Muscle layer of duodenum (tissue), 2 donors: ENCODE data around the gene A4GALT.

Experiments used
- H3K27ac ChIP-seq: one replicate; pipeline ENCODE4 v1.7.0; 2013; ENCODE audit warnings: mild to moderate bottlenecking, low read length
- H3K27me3 ChIP-seq: one replicate; pipeline ENCODE4 v1.7.0; 2013; ENCODE audit warnings: low read depth, mild to moderate bottlenecking, control low read depth, low read length
- H3K36me3 ChIP-seq, 2 donors: one replicate each; pipeline ENCODE4 v1.7.0; 2013; ENCODE audit warnings: low read length in 2 of 2, control low read depth in 1 of 2, mild to moderate bottlenecking in 1 of 2; ENCODE audit not compliant: insufficient read depth in 2 of 2, control insufficient read depth in 1 of 2
- H3K4me1 ChIP-seq, 2 donors: one replicate each; pipeline ENCODE4 v1.7.0; 2013; ENCODE audit warnings: low read length in 2 of 2, mild to moderate bottlenecking in 2 of 2, control low read depth in 1 of 2, moderate library complexity in 1 of 2; ENCODE audit not compliant: insufficient read depth in 2 of 2, control insufficient read depth in 1 of 2
- H3K4me3 ChIP-seq, 2 donors: one replicate each; pipeline ENCODE4 v1.7.0; 2013; ENCODE audit warnings: low read length in 2 of 2, low read depth in 1 of 2, mild to moderate bottlenecking in 1 of 2
- H3K9me3 ChIP-seq, 2 donors: one replicate each; pipeline ENCODE4 v1.7.0; 2013; ENCODE audit warnings: low read length in 2 of 2, control low read depth in 1 of 2, mild to moderate bottlenecking in 1 of 2; ENCODE audit not compliant: control insufficient read depth in 1 of 2
- donor health status: healthy.

A4GALT gene

DNA sequence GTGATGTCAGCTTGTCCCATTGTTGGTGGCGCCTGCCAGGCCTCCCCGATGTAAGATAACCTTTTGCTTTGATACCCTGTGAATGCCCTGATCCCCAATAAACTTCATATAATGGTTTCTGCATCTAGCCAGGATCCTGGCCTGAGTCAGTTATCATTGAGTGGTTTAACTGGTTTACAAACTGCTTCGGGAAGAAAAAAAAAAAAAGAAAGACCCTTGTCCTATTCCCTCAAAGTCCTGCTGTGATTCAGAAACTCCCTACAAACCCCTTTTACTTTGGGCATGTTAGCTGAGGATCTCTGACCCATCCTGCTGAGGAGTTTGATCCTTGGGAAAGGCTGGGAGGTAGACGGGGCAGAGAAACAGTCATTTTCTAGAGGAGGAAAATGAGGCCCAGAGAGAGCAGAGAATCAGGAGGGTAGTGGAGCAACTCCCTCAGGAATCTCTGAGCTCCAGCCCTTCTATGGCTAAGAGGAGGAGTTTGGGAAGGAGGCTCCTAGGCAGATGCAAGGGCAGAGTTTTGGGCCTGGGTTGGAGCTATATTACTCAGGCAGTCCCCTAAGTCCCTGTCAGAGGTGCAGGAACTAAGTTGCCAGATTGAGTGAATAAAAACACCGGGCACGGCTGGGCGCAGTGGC, 66.1 kb downstream of the A4GALT start:
- no peaks in the 10 kb centered on the region for H3K9me3 ChIP-seq
- no peaks in the 10 kb centered on the region for H3K27me3 ChIP-seq
- H3K4me1 ChIP-seq = peaks cover 0 to 3% of the 10 kb centered on the region in 2 donors
- no peak overlapping the region for H3K4me3 ChIP-seq
- no peaks in the 10 kb centered on the region for H3K36me3 ChIP-seq
- H3K27ac ChIP-seq = no peak overlapping the region

DNA sequence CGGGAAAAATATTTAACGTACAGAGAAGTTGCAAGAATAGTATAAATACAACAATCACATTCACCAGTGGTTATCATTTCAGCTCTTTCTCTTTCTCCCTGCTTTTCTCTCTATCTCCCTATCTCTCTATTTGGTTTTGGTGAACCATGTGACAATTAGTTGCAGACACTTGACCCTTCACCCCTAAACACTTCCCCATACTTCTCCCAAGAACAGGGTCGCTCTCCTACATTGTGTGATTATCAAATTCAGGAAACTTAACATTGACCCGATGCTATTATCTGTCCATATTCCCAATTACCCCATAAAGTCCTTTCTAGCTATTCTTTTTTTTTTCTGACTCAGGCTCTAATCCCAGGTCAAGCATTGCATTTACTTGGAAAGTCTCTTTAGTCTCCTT, 66.7 kb downstream of the A4GALT start:
- Histone ChIP-seq H3K36me3 (no peaks in the 10 kb centered on the region), H3K4me3 (no peak overlapping the region), H3K9me3 (no peaks in the 10 kb centered on the region), H3K27ac (no peak overlapping the region), H3K4me1 (peaks cover 0 to 4% of the 10 kb centered on the region in 2 donors), H3K27me3 (no peaks in the 10 kb centered on the region)

DNA sequence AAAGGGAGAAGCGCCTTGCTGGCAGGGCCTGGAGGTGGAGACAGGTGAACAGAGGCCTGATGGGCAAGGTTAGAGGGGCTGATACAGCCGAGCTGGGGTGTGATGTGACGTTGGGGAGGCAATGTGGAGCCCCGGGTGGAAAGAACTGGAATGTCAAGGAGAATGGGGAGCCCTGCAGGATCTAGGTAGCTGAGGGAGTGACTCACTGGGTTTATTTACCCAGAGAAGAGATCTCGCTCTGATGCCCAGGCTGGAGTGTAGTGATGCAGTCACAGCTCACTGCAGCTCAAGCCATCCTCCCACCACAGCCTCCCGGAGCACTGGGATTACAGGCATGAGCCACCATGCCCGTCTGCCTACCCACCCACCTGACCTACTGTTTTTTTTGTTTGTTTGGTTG, 69.5 kb downstream of the A4GALT start:
- Histone ChIP-seq H3K27me3 (no peaks in the 10 kb centered on the region), H3K36me3 (no peaks in the 10 kb centered on the region), H3K27ac (no peak overlapping the region), H3K9me3 (no peaks in the 10 kb centered on the region), H3K4me3 (no peak overlapping the region), H3K4me1 (peaks cover 10 to 28% of the 10 kb centered on the region in 2 donors)

DNA sequence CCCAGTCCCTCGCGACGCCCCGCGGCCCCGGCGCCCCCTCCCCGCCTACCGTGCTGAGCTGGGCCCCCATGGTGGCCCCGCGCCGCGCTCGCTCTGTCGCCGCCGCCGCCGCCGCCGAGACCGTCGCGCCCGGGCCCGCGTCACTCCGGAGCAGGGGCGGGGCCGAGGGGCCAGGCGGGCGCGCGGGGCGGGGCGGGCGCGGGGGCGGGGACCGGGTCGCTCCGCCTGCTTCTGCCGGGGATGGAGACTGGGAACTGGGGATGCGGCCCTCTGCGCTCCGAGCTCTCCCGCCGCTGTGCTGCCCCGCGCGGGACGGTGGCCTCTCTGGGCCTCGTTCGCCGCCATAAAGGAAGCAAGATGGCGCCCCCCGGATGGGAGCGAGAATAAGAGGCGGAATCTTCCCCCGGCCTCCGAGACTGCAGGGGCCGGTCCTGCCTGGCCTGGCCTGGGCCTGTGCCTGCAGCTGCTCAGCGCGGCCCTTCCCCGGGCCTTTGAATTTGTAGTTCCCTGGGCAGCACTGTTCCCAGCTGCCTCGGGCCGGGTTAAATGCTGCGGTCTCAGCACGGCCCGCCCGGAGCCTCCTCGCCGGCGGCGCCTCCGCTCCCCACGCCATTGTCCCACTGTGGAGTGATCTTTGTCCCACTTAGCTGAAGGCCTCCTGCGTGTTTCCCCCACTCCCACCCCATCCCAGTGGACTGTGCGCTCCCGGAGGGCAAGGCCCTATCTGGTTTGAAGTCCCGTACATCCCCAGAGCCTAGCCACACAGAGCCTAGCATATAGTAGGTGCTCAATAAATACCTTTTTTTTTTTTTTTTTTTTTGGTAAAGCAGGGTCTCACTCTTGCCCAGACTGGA, 71.2 kb downstream of the A4GALT start, which contains the start of gene CYB5R3:
TSS of gene CYB5R3 (minus strand) at position 147 of the 854 bp plus-strand sequence. CDS start at position 70, 77 bp downstream.
- H3K4me1 ChIP-seq = peaks cover 26 to 45% of the 10 kb centered on the region in 2 donors

GRCh38 chr22:42648368-42649245, 72.1 kb downstream of the A4GALT start:
- Histone ChIP-seq H3K27ac (peak overlapping the region; percentile 91), H3K4me1 (peaks cover 35 to 53% of the 10 kb centered on the region in 2 donors), H3K36me3 (no peaks in the 10 kb centered on the region), H3K27me3 (no peaks in the 10 kb centered on the region), H3K9me3 (no peaks in the 10 kb centered on the region), H3K4me3 (peak overlapping the region; percentile 90 to 98)

More for the DNA sequence above, 71.2 kb downstream of the A4GALT start, which contains the start of gene CYB5R3:
- H3K9me3 ChIP-seq = no peaks in the 10 kb centered on the region
- no peaks in the 10 kb centered on the region for H3K27me3 ChIP-seq
- H3K36me3 ChIP-seq = no peaks in the 10 kb centered on the region
- peak within 1 kb of the TSS; percentile 90 to 98 for H3K4me3 ChIP-seq
- H3K27ac ChIP-seq = peak within 1 kb of the TSS; percentile 91

- Histone ChIP-seq H3K27me3 (no peaks in the 10 kb centered on the region), H3K9me3 (no peaks in the 10 kb centered on the region), H3K27ac (peak overlapping the region; percentile 91), H3K36me3 (no peaks in the 10 kb centered on the region), H3K4me3 (peak overlapping the region; percentile 90 to 98), H3K4me1 (peaks cover 36 to 57% of the 10 kb centered on the region in 2 donors)
These were observed 72.7 kb downstream of the A4GALT start for GRCh38 chr22:42648017-42648367.

DNA sequence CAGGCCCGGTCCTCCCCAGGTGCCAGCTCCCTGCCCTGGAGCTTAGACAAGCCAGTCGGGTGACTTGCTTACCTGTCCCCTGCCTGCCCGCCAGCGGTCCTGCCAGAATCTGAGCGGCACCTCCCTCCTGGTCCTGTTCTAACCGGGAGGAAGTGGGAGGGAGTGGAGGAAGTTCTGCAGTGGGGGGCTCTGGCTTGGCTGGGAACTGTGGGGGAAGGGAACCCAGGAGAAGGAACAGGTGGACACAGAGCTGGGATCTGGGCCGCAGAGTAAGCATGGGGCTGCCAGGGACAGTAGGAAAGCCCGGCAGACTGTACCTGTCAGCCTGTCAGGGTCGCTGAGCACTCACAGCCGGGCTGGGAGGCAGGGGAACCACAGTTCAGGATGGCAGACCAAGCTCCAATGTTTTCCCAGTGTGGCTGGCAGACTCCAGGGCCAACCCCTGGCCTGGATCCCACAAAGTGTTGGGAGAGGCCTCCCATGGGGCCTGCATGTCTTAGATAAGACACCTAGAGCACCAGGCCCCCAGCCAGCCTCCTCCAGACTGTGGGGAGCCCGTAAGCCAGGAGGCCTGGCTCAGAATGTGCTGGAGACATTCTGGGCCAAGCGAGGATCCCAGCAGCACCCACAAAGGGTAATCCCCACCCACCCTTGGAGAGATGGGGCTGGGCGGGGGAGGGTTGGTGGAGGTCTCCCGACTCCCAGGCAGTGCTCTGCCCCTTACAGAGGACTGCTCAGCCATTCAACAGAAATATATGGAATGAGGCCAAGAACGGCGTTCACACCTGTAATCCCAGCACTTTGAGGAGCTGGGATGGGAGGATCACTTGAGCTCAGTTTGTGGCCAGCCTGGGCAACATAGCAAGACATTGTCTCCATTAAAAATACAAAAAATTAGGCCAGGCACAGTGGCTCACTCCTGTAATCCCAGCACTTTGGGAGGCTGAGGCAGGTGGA, 73.8 kb downstream of the A4GALT start:
- peak overlapping the region; percentile 60 for H3K27ac ChIP-seq

GRCh38 chr22:42645938-42646568, 74.6 kb downstream of the A4GALT start:
- Histone ChIP-seq H3K4me1 (peaks cover 41 to 57% of the 10 kb centered on the region in 2 donors), H3K27me3 (no peaks in the 10 kb centered on the region), H3K9me3 (no peaks in the 10 kb centered on the region), H3K36me3 (no peaks in the 10 kb centered on the region), H3K4me3 (peak overlapping the region; percentile 47 to 52), H3K27ac (peak overlapping the region; percentile 85)

More for the DNA sequence above, 73.8 kb downstream of the A4GALT start:
- Histone ChIP-seq H3K9me3 (no peaks in the 10 kb centered on the region), H3K27me3 (no peaks in the 10 kb centered on the region), H3K4me1 (peaks cover 41 to 57% of the 10 kb centered on the region in 2 donors), H3K36me3 (no peaks in the 10 kb centered on the region), H3K4me3 (peak overlapping the region; percentile 26 to 52)

DNA sequence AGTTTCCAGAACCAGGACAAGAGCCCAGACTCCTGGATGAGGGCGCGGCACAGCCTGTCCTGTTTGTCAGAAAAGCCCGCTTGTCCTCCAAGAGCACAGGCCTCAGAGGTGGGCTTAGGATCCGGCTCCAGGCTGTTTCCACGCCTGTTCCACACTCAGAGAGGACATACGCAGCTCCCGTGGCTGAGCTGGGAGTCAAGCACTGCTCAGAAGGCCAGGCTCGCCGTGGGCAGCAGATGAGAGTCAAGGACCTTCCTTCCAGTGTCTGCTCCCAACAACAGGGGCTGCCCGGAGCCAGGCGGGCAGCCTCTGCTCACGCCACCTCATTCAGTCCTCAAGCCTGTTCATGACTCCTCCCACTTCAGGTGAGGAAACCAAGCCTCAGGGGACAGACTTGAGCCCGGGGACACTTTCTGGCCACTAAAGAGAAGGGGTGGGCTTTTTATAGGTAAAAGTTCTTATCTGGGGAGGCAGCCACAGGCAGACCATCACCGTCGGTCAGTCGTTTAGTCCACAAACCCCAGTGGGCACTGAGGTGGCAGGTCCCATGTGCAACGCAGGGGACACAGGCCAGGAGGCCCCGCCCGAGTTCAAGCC, 75.2 kb downstream of the A4GALT start:
- peaks cover 41 to 57% of the 10 kb centered on the region in 2 donors for H3K4me1 ChIP-seq
- no peaks in the 10 kb centered on the region for H3K27me3 ChIP-seq
- H3K9me3 ChIP-seq = no peaks in the 10 kb centered on the region
- H3K27ac ChIP-seq = peak overlapping the region; percentile 85
- H3K36me3 ChIP-seq = no peaks in the 10 kb centered on the region
- peak overlapping the region; percentile 47 to 52 for H3K4me3 ChIP-seq
